Smooth muscle cell (in vitro differentiated cells): Measurements from ENCODE around the gene TCEA3. TPM values are rescaled to one million over a fixed set of nuclear protein-coding genes. Genes with fewer than 3 reads are reported as not detected.

Experiments
- DNase-seq: peaks from one replicate; lab custom pipeline; 2025; ENCODE audit not compliant: unreplicated experiment; lab: John Stamatoyannopoulos, UW
- H2AFZ ChIP-seq: fragments of 200-600 bp; sonication (generic); 2 replicates; pipeline ENCODE4 v1.6.0; 2016; ENCODE audit warnings: antibody characterized with exemption, low read depth, mild to moderate bottlenecking
- H3F3A ChIP-seq: fragments of 200-600 bp; sonication (generic); 2 replicates; pipeline ENCODE4 v1.6.0; 2017; ENCODE audit warnings: antibody characterized with exemption, low read depth
- H3K27ac ChIP-seq: fragments of 200-600 bp; sonication (generic); 2 replicates; pipeline ENCODE4 v1.5.1; 2016; ENCODE audit warnings: low read depth, mild to moderate bottlenecking
- H3K27me3 ChIP-seq: fragments of 200-600 bp; sonication (generic); 2 replicates; pipeline ENCODE4 v1.6.1; 2016; ENCODE audit warnings: low read depth, mild to moderate bottlenecking
- H3K36me3 ChIP-seq: fragments of 200-600 bp; sonication (generic); 2 replicates; pipeline ENCODE4 v1.5.1; 2016; ENCODE audit warnings: low read depth
- H3K4me1 ChIP-seq: fragments of 200-600 bp; sonication (generic); 2 replicates; pipeline ENCODE4 v1.5.1; 2016; ENCODE audit warnings: low read depth
- H3K4me2 ChIP-seq: fragments of 200-600 bp; sonication (generic); 2 replicates; pipeline ENCODE4 v1.6.0; 2016; ENCODE audit warnings: mild to moderate bottlenecking
- H3K4me3 ChIP-seq: fragments of 200-600 bp; sonication (generic); 2 replicates; pipeline ENCODE4 v1.5.1; 2016; ENCODE audit warnings: mild to moderate bottlenecking
- H3K79me2 ChIP-seq: fragments of 200-600 bp; sonication (generic); 2 replicates; pipeline ENCODE4 v1.6.0; 2016; ENCODE audit warnings: low read depth, mild to moderate bottlenecking
- H3K9ac ChIP-seq: fragments of 200-600 bp; sonication (generic); 2 replicates; pipeline ENCODE4 v1.6.0; 2016; ENCODE audit warnings: low read depth
- H3K9me3 ChIP-seq: fragments of 200-600 bp; sonication (generic); replicated peaks from 2 replicates; pipeline ENCODE4 v1.5.1; 2016; ENCODE audit warnings: low read depth
- H4K20me1 ChIP-seq: fragments of 200-600 bp; sonication (generic); 2 replicates; pipeline ENCODE4 v1.6.0; 2016; ENCODE audit warnings: low read depth
- CTCF ChIP-seq: fragments of 200-600 bp; sonication (generic); IDR thresholded peaks from 2 replicates; pipeline ENCODE4 v1.5.1; 2017; ENCODE audit warnings: borderline replicate concordance, mild to moderate bottlenecking, antibody characterized with exemption; ENCODE audit not compliant: insufficient read depth, poor library complexity, severe bottlenecking
- WGBS: methylation state at CpG from one replicate; pipeline ENCODE4 v1.1.7; 2016; ENCODE audit warnings: low lambda C conversion rate; 5-methylcytosine and 5-hydroxymethylcytosine counted together
- polyA plus RNA-seq: library from polyadenylated mRNA; unstranded; fragments of >200 nt; fragmentation: Nextera tagmentation; extraction: Ambion mirVana; gene quantifications from 2 replicates; pipeline ENCODE4 v1.2.1, GENCODE V29; 2016
- total RNA-seq: library from RNA; depleted of rRNA; stranded (reverse); fragments of >200 nt; gene quantifications from 2 replicates; pipeline ENCODE4 v1.2.3, GENCODE V29; 2014

TCEA3 gene
- total and polyA plus RNA-seq, 2 experiments from 2014 or later: 8.2 to 19.2 TPM

DNA sequence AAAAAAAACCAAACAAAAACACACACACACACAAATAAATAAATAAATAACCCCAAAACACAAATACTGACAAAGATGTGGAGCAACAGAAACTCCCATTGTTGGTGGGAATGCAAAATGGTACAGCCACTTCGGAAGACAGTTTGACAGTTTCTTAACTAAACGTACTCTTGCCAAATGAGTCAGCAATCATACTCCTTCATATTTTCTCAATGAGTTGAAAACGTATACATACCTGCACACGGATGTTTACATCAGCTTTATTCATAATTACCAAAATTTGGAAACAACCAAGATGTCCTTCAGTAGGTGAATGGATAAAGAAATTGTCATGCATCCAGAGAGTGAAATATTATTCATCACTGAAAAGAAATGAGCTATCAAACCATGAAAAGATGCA lies 36.0 kb upstream of the TCEA3 start:
- no peak overlapping the region for H3K4me3 ChIP-seq
- no peak for DNase-seq
- 92% methylated on average over 4 of the region's 4 CpGs for WGBS

GRCh38 chr1:23459338-23459757 lies 34.8 kb upstream of the TCEA3 start:
- H3F3A ChIP-seq: no peaks in the 10 kb centered on the region
- DNase-seq: no peak
- H3K4me3 ChIP-seq: no peak overlapping the region
- H3K4me2 ChIP-seq: no peak overlapping the region
- no peak overlapping the region for H3K9ac ChIP-seq
- no peaks in the 10 kb centered on the region for H3K9me3 ChIP-seq
- H4K20me1 ChIP-seq: peaks cover 29% of the 10 kb centered on the region
- H3K27me3 ChIP-seq: no peaks in the 10 kb centered on the region
- no peaks in the 10 kb centered on the region for H3K79me2 ChIP-seq
- TF ChIP-seq CTCF: no peak
- H3K27ac ChIP-seq: no peak overlapping the region
- H3K4me1 ChIP-seq: no peaks in the 10 kb centered on the region
- WGBS: 100% methylated on average over 2 of the region's 2 CpGs
- H2AFZ ChIP-seq: no peak overlapping the region
- H3K36me3 ChIP-seq: no peaks in the 10 kb centered on the region

More for the DNA sequence above, 36.0 kb upstream of the TCEA3 start:
- no peak overlapping the region for H2AFZ ChIP-seq
- H3K4me2 ChIP-seq: no peak overlapping the region
- H3K9ac ChIP-seq: no peak overlapping the region
- H3K27me3 ChIP-seq: no peaks in the 10 kb centered on the region
- H3K79me2 ChIP-seq: no peaks in the 10 kb centered on the region
- no peaks in the 10 kb centered on the region for H3K9me3 ChIP-seq
- H3K36me3 ChIP-seq: no peaks in the 10 kb centered on the region
- no peak for TF ChIP-seq CTCF
- H3K27ac ChIP-seq: no peak overlapping the region
- H3K4me1 ChIP-seq: no peaks in the 10 kb centered on the region
- peaks cover 37% of the 10 kb centered on the region for H4K20me1 ChIP-seq
- H3F3A ChIP-seq: no peaks in the 10 kb centered on the region

DNA sequence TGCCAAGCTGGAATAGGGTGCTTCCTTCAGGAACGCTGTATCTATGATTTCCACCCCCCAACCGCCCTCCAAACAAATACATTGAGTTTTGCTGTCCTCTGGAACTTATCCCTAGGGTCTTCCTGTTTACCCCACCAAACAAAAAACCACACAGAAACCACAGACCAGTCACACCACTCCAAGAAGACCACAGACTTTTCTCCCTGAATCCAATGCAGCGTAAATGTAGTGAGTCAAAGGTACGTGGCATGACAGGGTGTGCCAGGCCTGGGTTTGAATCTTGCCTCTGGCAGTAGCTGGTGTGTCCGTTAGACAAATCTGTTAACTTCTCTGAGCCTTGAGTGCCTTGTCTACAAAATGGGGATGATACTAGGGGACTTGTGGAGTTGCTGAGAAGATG lies 31.7 kb upstream of the TCEA3 start:
- H3K4me3 ChIP-seq: no peak overlapping the region
- TF ChIP-seq CTCF: no peak
- H4K20me1 ChIP-seq: peaks cover 9% of the 10 kb centered on the region
- no peak for DNase-seq
- no peaks in the 10 kb centered on the region for H3F3A ChIP-seq
- H3K27me3 ChIP-seq: no peaks in the 10 kb centered on the region
- no peak overlapping the region for H3K9ac ChIP-seq
- no peaks in the 10 kb centered on the region for H3K9me3 ChIP-seq
- H3K4me2 ChIP-seq: no peak overlapping the region
- H3K4me1 ChIP-seq: no peaks in the 10 kb centered on the region
- no peak overlapping the region for H3K27ac ChIP-seq
- H2AFZ ChIP-seq: no peak overlapping the region
- no peaks in the 10 kb centered on the region for H3K36me3 ChIP-seq
- WGBS: 86% methylated on average over 5 of the region's 5 CpGs
- H3K79me2 ChIP-seq: no peaks in the 10 kb centered on the region

GRCh38 chr1:23453455-23454000 lies 29.0 kb upstream of the TCEA3 start:
- no peak for TF ChIP-seq CTCF
- Histone ChIP-seq H3K9ac (no peak overlapping the region), H4K20me1 (peaks cover 4% of the 10 kb centered on the region), H3K27me3 (no peaks in the 10 kb centered on the region), H3K9me3 (no peaks in the 10 kb centered on the region), H3K79me2 (no peaks in the 10 kb centered on the region), H2AFZ (no peak overlapping the region), H3K4me3 (no peak overlapping the region), H3K4me1 (no peaks in the 10 kb centered on the region), H3K36me3 (no peaks in the 10 kb centered on the region), H3K27ac (no peak overlapping the region), H3K4me2 (no peak overlapping the region), H3F3A (no peaks in the 10 kb centered on the region)
- 100% methylated on average over 3 of the region's 3 CpGs for WGBS
- no peak for DNase-seq
